HG03558 (cell line): ENCODE results near the gene XPO6.

Experiments used
- ATAC-seq: cut with Tn5 transposase; IDR thresholded peaks from one replicate; pipeline ENCODE4 v1.9.1; 2021; ENCODE audit warnings: moderate number of reproducible peaks; ENCODE audit not compliant: unreplicated experiment; ENCODE audit errors: extremely low read depth

Gene XPO6

GRCh38 chr16:28072087-28072486 is 139.7 kb downstream of the XPO6 start:
- no peak for ATAC-seq

- ATAC-seq = no peak
Measured at GRCh38 chr16:28069971-28070794, 141.6 kb downstream of the XPO6 start.

GRCh38 chr16:28068976-28069375 is 142.8 kb downstream of the XPO6 start:
- no peak for ATAC-seq

GRCh38 chr16:28067604-28068379 is 144.0 kb downstream of the XPO6 start:
- no peak for ATAC-seq

- no peak for ATAC-seq
Measured at GRCh38 chr16:28064706-28065249, 147.0 kb downstream of the XPO6 start.

GRCh38 chr16:28064150-28064549 is 147.6 kb downstream of the XPO6 start:
- ATAC-seq = no peak

- ATAC-seq = no peak
Measured at GRCh38 chr16:28063591-28064061, 148.1 kb downstream of the XPO6 start, which contains the start of gene GSG1L. TSS of gene GSG1L (minus strand) at chr16:28063714. CDS start at chr16:28063424, 290 bp downstream.

GRCh38 chr16:28062847-28063521 is 148.8 kb downstream of the XPO6 start:
- ATAC-seq = no peak

GRCh38 chr16:28062261-28062846 is 149.4 kb downstream of the XPO6 start:
- ATAC-seq = no peak

GRCh38 chr16:28061352-28062101 is 150.2 kb downstream of the XPO6 start:
- ATAC-seq = no peak

GRCh38 chr16:28059841-28060575 is 151.8 kb downstream of the XPO6 start:
- no peak for ATAC-seq

GRCh38 chr16:28058839-28059589 is 152.8 kb downstream of the XPO6 start:
- ATAC-seq = no peak

GRCh38 chr16:28057949-28058348 is 153.8 kb downstream of the XPO6 start:
- ATAC-seq = no peak

GRCh38 chr16:28053461-28053860 is 158.3 kb downstream of the XPO6 start:
- no peak for ATAC-seq

GRCh38 chr16:28052274-28053128 is 159.3 kb downstream of the XPO6 start:
- ATAC-seq = no peak

- ATAC-seq = no peak
Measured at GRCh38 chr16:28051486-28051885, 160.3 kb downstream of the XPO6 start.
